GM21786 (cell line): Measurements from ENCODE around the gene RINL.
"Not testable (repeated sequence)": the region's sequence is repeated elsewhere in the genome, so short reads cannot be mapped to it uniquely, and the experiment has no call there.

Source experiments
- ATAC-seq: cut with Tn5 transposase; IDR thresholded peaks from one replicate; pipeline ENCODE4 v1.9.1; 2021; ENCODE audit not compliant: unreplicated experiment

The RINL gene

GRCh38 chr19:38878575-38879399 lies 712 bp upstream of the RINL start:
- no peak for ATAC-seq

- ATAC-seq = no peak
Observed at GRCh38 chr19:38875656-38876395, 2.2 kb downstream of the RINL start.

DNA sequence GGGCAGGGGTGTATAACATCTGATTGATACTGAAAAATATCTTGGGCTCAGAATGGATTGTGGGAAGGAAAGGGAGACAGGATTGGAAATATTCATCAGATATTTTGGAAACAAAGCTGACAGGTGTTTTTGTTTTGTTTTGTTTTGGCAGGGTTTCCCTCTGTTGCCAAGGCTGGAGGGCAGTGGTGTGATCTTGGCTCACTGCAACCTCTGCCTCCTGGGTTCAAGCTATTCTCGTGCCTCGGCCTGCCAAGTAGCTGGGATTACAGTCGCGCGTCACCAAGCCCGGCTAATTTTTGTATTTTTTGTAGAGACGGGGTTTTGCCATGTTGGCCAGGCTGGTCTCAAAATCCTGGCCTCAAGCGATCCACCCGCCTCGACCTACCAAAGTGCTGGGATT lies 4.7 kb downstream of the RINL start:
- ATAC-seq = not testable (repeated sequence)

DNA sequence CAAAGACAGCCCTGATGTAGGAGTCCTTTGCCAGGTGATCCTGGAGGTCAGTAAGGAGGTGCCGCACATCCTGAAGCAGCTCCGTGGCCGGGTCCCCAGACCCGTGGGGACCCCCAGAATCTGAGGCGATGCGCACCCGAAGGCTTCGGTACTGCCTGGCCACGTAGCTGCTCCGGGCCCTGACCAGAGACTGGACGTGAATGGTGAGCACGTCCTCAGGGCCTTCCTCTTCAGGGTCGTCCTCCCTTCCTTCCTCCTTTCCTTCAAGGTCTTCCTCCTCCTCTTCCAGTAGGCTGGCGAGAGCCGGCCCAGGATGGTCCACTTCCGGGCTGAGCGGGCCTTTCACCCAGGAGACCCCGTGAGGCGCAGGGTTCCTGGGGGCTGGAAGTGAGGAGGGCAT lies 7.5 kb downstream of the RINL start:
- ATAC-seq = no peak

GRCh38 chr19:38869836-38870607 lies 8.1 kb downstream of the RINL start:
- no peak for ATAC-seq

DNA sequence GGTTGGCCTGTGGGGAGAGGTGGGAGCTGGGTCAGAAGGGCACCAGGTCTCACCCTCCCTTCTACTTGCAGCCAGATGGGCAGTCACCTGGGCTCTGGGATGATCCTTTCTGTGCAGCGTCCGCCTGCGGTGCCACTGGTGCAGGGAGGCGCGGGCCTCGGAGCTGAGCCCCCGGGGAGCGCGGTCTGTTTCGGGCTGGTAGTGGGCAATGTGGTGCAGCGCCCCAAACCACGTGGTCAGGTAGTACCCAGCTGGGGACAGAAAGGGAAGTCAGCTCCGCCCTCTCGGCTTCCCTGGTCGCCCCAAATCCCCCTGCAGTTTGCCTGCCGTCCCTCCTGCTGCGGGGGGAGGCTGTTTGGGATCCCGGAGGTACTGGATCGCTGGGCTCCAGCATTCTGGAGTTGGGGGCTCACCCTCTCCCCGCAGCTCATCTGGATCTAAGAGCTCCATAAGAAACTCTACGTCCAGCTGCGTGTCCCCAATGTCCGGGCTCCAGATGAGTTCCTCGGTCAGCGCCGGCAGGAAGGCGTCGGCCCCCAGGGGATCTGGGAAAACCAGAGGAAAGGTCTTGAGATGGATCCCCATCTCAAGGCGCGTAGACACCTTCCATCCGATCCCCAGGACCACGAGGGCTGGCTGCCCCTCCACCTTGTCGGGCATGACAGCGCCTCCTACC lies 8.8 kb downstream of the RINL start:
- no peak for ATAC-seq

GRCh38 chr19:38868551-38868950 lies 9.5 kb downstream of the RINL start:
- no peak for ATAC-seq

DNA sequence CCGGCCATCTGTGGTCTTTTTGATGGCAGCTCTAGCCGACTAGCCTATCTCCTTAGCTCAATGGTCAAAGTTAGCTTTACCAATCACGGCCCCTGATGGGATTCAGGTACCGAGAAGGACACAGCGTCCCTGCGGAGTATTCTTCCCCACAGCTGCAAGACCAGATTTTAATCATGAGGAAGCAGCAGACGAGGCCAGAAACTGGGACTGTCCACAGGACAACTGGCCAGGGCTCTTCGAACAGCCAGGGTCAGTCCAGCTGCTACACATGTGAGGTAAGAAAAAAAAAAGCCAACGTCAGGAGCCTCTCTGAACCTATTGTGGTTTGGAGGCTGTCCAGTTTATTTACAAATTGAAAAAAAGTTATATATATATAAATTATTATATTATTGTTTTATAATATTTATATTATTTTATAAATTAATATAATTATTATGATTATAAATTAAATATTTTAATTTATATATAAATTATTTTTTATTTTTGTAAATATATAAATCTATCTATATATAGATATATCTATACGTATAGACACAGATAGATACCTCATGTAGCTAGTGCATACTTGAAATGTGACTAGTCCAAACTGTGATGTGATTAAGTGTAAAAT lies 10.8 kb downstream of the RINL start:
- no peak for ATAC-seq

- no peak for ATAC-seq
Observed at GRCh38 chr19:38862321-38863059, 15.6 kb downstream of the RINL start.

GRCh38 chr19:38861368-38861767 lies 16.7 kb downstream of the RINL start:
- ATAC-seq = no peak

- ATAC-seq = not testable (repeated sequence)
Observed at GRCh38 chr19:38859631-38860204, 18.4 kb downstream of the RINL start.

- ATAC-seq = no peak
Observed at GRCh38 chr19:38856813-38857212, 21.3 kb downstream of the RINL start.

- not testable (repeated sequence) for ATAC-seq
Observed at GRCh38 chr19:38855751-38856150, 22.3 kb downstream of the RINL start.

DNA sequence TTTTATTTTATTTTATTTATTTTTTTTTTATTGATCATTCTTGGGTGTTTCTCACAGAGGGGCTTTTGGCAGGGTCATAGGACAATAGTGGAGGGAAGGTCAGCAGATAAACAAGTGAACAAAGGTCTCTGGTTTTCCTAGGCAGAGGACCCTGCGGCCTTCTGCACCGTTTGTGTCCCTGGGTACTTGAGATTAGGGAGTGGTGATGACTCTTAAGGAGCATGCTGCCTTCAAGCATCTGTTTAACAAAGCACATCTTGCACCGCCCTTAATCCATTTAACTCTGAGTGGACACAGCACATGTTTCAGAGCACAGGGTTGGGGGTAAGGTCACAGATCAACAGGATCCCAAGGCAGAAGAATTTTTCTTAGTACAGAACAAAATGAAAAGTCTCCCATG lies 23.1 kb downstream of the RINL start:
- not testable (repeated sequence) for ATAC-seq

GRCh38 chr19:38853214-38853613 lies 24.9 kb downstream of the RINL start:
- no peak for ATAC-seq

DNA sequence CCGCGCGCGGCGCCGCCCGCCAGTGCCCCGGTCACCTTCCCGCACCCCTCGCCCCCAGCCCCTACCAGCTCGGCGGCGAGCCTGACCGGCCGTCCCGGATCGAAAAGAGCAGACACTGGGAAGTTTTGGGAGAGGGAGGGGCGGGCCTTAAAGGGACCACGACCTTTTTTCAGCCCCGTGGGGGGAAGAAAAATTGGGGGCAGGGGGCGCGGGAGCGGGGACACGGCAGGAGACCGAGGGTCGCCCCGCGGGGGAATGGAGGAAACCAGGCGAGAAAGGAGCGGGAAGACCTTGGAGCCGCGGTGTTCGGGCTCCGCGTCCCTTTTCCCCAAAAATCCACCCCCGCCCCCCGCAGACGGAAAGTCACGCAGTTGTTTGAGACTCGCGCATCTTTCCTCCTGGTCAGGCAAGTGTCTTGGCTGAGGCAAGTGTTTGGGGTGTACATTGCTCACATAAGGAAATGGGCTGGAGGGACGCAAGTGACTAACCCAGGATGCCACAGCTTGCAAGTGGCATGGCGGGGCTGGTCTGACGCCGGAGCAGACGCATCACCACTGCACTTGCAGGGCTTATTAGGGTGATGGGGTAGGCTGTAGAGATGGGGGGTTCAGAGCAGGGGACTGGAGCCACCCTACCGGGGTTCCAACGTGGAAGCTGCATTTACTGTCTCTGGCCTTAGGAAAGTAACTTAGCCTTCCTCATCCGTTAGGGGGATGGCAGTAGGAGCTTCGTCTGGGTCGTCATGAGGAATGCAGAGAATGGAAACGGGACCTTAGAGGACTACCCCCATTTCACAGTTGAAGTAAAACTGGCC lies 25.6 kb downstream of the RINL start:
- ATAC-seq = no peak

DNA sequence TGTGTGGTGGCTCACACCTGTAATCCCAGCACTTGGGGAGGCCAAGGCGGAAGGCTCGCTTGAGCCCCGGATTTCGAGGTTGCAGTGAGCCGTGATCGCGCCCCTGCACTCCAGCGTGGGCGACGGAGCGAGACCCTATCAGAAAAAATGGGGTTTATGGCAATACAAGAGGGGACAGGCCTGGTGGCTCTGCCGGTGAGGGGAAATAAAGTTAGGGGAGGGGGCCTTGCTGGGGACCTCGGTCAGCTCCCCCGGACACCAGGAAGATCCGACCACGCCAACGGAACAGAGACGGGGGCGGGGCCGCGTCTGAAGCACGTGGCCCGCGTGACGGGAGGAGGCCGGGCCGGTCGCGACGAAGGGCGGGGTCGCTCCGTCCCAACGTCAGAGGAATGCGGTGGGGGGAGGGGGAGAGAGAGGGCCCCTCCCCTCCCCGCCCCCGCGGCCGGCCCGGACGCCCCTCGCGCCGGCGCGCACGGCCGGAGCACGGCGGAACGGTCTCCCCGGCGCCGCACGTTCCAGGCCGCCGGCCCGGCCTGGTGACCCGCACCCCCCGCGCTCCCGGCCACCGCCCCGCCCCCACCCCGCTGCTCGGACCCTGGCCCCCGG lies 26.3 kb downstream of the RINL start:
- ATAC-seq = no peak

GRCh38 chr19:38850976-38851621 lies 27.0 kb downstream of the RINL start:
- ATAC-seq = no peak
